Ectodermal cell (in vitro differentiated cells): ENCODE data around the gene NKTR. TPM values are rescaled to one million over a fixed set of nuclear protein-coding genes. Genes with fewer than 3 reads are reported as not detected.
"Not testable (repeated sequence)": the region's sequence is repeated elsewhere in the genome, so short reads cannot be mapped to it uniquely, and the experiment has no call there.

Experiments used
- H3K27ac ChIP-seq: 2 replicates; pipeline ENCODE4 v1.7.0; 2013; ENCODE audit warnings: mild to moderate bottlenecking, low read depth, low read length; ENCODE audit not compliant: insufficient read depth, poor library complexity, severe bottlenecking
- H3K27me3 ChIP-seq: 2 replicates; pipeline ENCODE4 v1.7.0; 2013; ENCODE audit warnings: mild to moderate bottlenecking, low read length; ENCODE audit not compliant: insufficient read depth, control insufficient read depth, poor library complexity, severe bottlenecking
- H3K36me3 ChIP-seq: one replicate; pipeline ENCODE4 v1.7.0; 2013; ENCODE audit warnings: low read length; ENCODE audit not compliant: control insufficient read depth, insufficient read depth
- H3K4me1 ChIP-seq: one replicate; pipeline ENCODE4 v1.7.0; 2013; ENCODE audit warnings: low read length; ENCODE audit not compliant: control insufficient read depth, insufficient read depth
- H3K4me3 ChIP-seq: 2 replicates; pipeline ENCODE4 v1.7.0; 2013; ENCODE audit warnings: low read depth, low read length, control low read depth; ENCODE audit not compliant: insufficient read depth
- H3K9me3 ChIP-seq: 2 replicates; pipeline ENCODE4 v1.7.0; 2013; ENCODE audit warnings: mild to moderate bottlenecking, low read length, moderate library complexity; ENCODE audit not compliant: control insufficient read depth
- WGBS, 2 experiments: methylation state at CpG; one replicate each; pipeline ENCODE4 v1.1.7; 2013; ENCODE audit warnings: missing lambda C conversion rate in 2 of 2; 5-methylcytosine and 5-hydroxymethylcytosine counted together
- polyA plus RNA-seq, 4 experiments: library from polyadenylated mRNA; stranded (reverse); fragments of 50-300 nt; gene quantifications; one replicate each; pipeline ENCODE4 v1.2.3, GENCODE V29; 2013

Gene NKTR
- 85.5 TPM for polyA plus RNA-seq (2013, experiment 1 of 4)
- polyA plus RNA-seq (2013, experiment 2 of 4) = 89.5 TPM
- polyA plus RNA-seq (2013, experiment 3 of 4) = 62.1 TPM
- polyA plus RNA-seq (2013, experiment 4 of 4) = 79.6 TPM

DNA sequence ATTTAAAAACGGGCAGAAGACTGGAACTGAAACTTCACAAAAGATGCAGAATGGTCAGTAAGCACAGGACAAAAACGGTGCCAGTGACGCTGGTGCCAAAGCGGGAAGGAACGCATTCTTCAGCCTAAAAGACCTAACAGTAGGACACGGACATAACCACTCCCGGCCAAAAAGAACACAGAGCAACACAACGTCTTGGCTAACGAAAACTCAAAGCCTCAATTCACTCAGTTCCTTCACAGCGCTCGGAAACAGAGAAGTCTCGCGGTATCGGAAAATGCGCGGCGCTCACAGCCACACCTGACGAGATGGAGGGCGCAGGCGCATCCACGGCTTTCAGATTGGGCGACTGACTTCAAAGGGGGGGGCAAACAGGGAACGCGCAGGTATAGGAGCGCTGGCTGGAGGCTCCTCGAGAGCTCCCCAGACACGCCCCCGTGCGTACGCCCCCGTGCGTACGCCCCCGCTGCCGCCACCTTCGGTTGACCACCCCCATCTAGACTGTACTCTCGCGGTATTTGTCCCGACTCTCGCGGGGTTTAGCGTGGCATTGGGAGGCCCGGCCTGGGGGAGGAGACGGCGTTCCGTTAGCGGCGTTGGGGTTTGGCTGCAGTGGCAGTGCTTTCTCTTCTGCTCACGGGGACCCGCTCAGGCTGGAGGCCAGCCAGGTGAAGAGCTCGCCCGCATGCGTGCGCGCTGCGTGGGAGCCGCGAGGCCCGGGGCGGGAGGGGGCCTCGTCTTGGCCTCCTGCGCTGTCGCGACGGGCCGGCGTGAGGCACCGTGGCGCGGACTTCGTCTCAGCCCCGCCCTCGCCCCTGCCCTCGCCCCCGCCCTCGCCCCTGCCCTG is at the start of gene NKTR:
NKTR (plus strand) TSS at position 576 of the 847 bp plus-strand sequence. CDS start 321 bp downstream, outside the sequence.
- 0% methylated on average over 76 of the region's 76 CpGs for WGBS, 2 experiments
- Histone ChIP-seq H3K9me3 (no peaks in the 10 kb centered on the region), H3K27me3 (no peaks in the 10 kb centered on the region), H3K4me1 (no peaks in the 10 kb centered on the region), H3K4me3 (peak within 1 kb of the TSS; percentile 93), H3K36me3 (peaks cover 5% of the 10 kb centered on the region), H3K27ac (peak within 1 kb of the TSS; percentile 87)

DNA sequence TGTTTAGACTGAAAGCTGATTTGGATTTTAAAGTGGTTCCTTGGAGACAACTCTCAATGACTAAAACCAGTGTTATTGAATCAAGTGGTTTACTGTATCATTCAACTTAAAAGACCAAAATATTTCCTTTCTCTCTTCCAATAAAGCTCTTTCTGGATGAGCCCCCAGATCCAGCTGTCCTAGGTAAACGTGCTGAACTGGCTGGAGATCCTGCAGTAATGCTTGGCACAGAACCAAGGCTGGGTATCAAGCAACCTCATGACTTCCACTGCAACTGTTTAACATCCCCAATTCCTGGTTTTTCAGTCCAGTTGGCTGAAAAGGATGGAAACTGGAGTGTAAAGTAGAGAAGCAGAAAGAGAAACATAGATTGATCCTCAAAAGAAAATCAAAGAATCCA is 47.7 kb upstream of the NKTR start:
- Histone ChIP-seq H3K4me1 (no peaks in the 10 kb centered on the region), H3K9me3 (no peaks in the 10 kb centered on the region), H3K27ac (no peak overlapping the region), H3K4me3 (no peak overlapping the region), H3K36me3 (peaks cover 17% of the 10 kb centered on the region), H3K27me3 (no peaks in the 10 kb centered on the region)
- 87 to 90% methylated on average over 1 of the region's 1 CpG for WGBS, 2 experiments

DNA sequence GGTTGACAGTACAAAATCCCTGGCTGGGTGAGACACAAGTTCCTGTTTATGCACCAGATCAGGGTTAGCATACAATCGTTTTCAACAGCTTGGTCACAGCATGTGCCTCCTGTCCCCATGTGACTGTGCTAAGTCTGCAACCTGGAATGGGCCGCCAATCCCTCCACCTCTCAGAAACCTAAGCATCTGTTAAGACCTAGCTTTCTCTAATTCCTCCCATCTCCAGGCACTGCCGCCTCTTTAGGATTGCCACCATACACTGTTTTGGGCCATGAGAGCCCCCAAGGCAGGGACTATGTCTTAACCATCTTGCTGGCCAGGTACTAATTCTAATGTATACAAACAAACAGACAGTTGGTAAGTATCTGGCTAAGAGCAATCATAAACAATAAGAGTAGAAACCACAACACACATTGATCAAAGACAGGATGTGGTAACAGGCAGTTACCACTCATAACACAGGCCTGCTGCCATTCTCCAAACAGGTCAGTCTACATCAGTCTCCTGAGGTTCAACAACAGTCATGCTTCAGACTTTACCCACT is 44.3 kb upstream of the NKTR start:
- Histone ChIP-seq H3K27ac (no peak overlapping the region), H3K9me3 (no peaks in the 10 kb centered on the region), H3K36me3 (peaks cover 23% of the 10 kb centered on the region), H3K27me3 (no peaks in the 10 kb centered on the region), H3K4me1 (no peaks in the 10 kb centered on the region), H3K4me3 (no peak overlapping the region)
- 87 to 93% methylated on average over 3 of the region's 3 CpGs for WGBS, 2 experiments

DNA sequence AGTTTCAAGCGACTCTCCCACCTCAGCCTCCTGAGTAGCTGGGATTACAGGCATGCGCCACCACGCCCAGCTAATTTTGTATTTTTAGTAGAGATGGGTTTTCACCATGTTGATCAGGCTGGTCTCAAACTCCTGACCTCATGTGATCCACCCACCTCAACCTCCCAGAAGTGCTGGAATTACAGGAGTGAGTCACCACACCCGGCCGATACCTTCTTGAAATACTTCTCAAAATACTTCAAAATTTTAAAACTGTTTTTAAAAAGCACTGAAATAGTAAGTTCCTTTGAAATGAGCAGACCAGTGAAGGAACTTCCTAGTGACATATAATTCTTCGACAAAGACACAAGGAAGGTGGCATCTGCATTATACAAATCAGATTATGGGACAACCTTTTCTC is 43.7 kb upstream of the NKTR start:
- H3K27me3 ChIP-seq, H3K27ac ChIP-seq, H3K4me3 ChIP-seq, H3K9me3 ChIP-seq, H3K4me1 ChIP-seq: not testable (repeated sequence)
- peaks cover 23% of the 10 kb centered on the region for H3K36me3 ChIP-seq
- 91 to 96% methylated on average over 3 to 6 of the region's 6 CpGs for WGBS, 2 experiments

DNA sequence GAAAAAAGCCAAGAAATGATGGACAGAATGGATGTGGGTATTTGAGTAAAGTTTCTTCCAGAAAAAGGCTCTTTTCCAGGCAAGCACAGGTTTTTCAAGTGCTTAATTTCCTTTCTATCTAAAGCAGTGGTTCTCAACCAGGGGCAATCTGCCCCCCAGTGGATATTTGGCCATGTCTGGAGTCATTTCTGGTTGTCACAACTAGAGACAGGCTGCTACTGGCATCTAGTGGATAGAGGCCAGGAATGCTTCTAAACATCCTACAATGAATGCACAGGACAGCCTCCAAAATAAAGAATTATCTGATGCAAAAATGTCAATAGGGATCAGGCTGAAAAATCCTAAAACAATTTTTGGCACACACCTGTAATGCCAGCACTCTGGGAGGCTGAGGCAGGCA is 42.6 kb upstream of the NKTR start:
- H3K36me3 ChIP-seq = peaks cover 21% of the 10 kb centered on the region
- H3K4me1 ChIP-seq = no peaks in the 10 kb centered on the region
- no peaks in the 10 kb centered on the region for H3K9me3 ChIP-seq
- H3K27me3 ChIP-seq = no peaks in the 10 kb centered on the region
- no peak overlapping the region for H3K27ac ChIP-seq
- H3K4me3 ChIP-seq = no peak overlapping the region

DNA sequence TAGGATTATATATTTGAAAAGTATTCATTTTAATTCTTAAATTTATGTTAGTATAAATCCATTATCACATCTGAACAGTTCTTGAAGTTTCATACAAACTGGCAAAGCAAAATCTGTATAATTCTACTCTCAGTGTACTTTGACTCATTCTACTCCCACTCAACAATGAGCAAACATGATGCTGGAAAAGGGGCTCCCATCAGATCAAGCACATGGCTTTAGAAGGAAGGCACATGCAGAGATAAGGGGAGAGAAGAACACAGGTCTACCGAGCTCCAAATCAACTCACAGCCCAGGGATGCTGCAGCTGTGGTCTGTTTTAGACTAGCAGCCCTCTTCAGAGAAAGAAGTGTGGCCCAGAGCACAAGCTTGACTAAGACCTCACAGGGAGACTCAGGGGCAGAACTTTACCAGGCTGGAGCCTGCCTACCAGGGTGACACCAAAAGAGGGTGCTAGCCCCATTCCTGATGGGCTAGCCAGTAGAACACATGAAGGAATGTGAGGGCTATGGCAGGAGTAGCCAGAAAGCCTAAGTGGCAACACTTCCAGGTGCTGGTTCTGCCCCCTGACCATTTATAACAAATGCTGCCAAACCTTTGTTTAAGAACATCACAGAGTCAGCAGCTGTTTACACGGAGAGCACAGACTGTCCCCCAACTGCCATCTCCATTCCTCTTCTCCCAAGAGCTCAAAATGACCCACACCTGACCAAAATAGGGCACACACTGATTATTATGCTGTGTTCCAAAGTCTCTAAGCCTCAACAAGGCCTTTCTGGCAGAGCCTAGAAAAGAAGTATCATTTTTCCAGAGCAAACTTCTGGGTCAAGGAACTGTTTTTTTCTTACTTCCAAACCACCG is 38.2 kb upstream of the NKTR start:
- H3K36me3 ChIP-seq = peaks cover 10% of the 10 kb centered on the region

DNA sequence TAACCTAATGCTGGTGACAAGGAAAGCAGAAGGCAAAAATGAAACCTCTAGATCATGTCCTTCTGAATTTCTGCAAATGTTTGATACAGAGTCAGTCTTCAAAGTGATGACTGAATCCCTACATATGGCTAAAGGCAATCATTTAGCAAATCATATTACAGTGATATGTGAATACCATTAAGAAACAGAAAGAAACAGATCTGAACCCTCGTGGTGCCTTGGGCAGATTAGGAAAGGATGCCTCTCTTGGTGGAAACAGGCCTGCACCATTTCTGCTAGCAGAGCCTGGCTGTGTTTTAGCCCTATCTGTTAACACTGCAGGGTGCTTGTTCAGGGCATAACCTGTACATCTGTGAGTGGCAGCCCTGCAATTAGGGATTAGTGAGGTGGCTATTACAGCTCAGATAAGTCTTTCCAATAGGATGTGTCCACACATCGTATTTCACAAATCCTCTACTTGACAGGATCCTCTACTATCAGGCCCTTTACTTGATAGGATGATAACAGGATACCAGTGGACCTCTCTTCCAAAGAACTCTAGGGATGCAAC is 30.8 kb upstream of the NKTR start:
- Histone ChIP-seq H3K4me3 (no peak overlapping the region), H3K27me3 (no peaks in the 10 kb centered on the region), H3K36me3 (peaks cover 3% of the 10 kb centered on the region), H3K9me3 (no peaks in the 10 kb centered on the region), H3K4me1 (no peaks in the 10 kb centered on the region), H3K27ac (no peak overlapping the region)
- WGBS, 2 experiments = 82 to 86% methylated on average over 2 of the region's 2 CpGs

More for the DNA sequence above, 38.2 kb upstream of the NKTR start:
- Histone ChIP-seq H3K4me3 (no peak overlapping the region), H3K4me1 (no peaks in the 10 kb centered on the region), H3K27me3 (no peaks in the 10 kb centered on the region), H3K9me3 (no peaks in the 10 kb centered on the region), H3K27ac (no peak overlapping the region)
- WGBS, 2 experiments = 82 to 91% methylated on average over 3 of the region's 3 CpGs

DNA sequence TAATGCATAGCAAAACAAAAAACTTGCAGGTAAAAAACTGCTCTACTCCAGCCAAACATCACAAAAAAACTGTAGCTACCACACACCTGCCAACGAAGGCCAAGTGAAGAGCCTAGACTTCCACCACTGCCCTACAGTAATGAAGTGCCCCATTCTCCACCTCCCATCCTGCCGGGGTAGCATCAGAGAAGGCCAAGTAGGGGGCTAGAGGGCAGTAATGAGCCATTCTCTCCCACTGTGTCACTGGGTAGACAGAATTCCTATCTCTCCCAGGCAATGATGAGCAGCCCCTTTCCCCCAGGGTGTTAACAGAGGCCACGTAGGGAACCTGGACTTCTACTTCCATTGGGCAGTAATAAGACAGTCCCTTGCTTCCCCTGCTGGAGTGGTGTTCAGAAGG is 28.2 kb upstream of the NKTR start:
- no peak overlapping the region for H3K27ac ChIP-seq
- WGBS, 2 experiments = 29 to 36% methylated on average over 3 of the region's 3 CpGs
- no peaks in the 10 kb centered on the region for H3K27me3 ChIP-seq
- H3K4me1 ChIP-seq = no peaks in the 10 kb centered on the region
- no peak overlapping the region for H3K4me3 ChIP-seq
- no peaks in the 10 kb centered on the region for H3K36me3 ChIP-seq
- no peaks in the 10 kb centered on the region for H3K9me3 ChIP-seq

DNA sequence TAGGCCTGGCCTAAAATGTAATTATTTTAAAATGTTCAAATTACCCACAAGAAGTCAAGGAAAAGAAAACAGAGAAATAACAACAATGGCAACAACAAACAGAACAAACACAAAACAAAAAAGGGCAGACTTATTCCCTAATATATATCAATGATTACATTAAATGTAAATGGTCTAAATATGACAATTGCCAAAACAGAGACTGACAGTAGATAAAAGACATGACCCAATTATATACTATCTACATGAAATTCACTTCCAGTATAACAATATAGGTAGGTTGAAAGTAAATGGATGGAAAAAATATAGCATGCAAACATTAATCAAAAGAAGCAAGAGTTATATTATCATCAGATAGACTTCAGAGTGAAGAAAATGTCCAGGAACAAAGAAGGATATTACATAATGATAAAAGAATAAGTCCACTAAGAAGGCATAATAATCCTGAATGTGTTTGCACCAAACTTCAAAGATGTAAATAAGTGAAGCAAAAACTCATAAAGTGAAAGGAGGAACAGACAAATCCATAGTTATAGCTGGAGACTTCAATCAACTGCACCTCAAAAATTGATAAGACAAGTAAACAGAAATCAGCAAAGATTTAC is 25.2 kb upstream of the NKTR start:
- Histone ChIP-seq H3K4me1 (no peaks in the 10 kb centered on the region), H3K27ac (no peak overlapping the region), H3K36me3 (no peaks in the 10 kb centered on the region), H3K27me3 (no peaks in the 10 kb centered on the region), H3K4me3 (no peak overlapping the region), H3K9me3 (no peaks in the 10 kb centered on the region)
